GM21529 (cell line): ENCODE measurements around the gene HSFX3.
A peak's percentile ranks its signal among the peaks of the same experiment; 100 is the strongest.
"Not testable (repeated sequence)": the region's sequence is repeated elsewhere in the genome, so short reads cannot be mapped to it uniquely, and the experiment has no call there.

Source experiments
- ATAC-seq: cut with Tn5 transposase; IDR thresholded peaks from one replicate; pipeline ENCODE4 v1.9.1; 2021; ENCODE audit not compliant: unreplicated experiment

HSFX3 gene

DNA sequence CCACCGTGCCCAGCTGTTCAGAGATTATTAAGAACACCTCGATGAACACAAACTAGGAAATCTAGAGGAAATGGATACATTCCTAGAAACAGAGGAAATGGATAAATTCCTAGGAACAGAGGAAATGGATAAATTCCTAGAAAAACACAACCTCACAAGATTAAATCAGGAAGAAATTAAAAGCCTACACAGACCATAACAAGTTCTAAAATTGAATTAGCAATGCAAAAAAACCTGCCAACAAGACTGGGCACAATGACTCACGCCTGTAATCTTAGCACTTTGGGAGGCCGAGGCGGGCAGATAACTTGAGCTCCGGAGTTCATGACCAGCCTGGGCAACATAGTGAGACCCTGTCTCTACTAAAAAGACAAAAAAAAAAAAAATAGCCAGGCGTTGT is 31.5 kb downstream of the HSFX3 start:
- no peak for ATAC-seq

DNA sequence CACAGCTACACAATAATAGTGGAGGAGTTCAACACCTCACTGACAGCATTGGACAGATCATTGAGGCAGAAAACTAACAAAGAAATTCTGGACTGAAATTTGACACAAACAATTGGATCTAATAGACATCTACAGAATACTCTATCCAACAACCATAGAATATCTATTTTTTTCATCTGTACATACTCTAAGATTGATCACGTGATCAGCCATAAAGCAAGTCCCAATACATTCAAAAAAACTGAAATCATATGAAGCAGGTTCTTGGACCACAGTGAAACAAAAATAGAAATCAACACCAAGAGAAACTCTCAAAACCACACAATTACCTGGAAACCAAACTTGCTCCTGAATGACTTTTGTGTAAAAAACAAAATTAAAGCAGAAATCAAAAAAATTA is 32.4 kb downstream of the HSFX3 start:
- ATAC-seq = no peak

DNA sequence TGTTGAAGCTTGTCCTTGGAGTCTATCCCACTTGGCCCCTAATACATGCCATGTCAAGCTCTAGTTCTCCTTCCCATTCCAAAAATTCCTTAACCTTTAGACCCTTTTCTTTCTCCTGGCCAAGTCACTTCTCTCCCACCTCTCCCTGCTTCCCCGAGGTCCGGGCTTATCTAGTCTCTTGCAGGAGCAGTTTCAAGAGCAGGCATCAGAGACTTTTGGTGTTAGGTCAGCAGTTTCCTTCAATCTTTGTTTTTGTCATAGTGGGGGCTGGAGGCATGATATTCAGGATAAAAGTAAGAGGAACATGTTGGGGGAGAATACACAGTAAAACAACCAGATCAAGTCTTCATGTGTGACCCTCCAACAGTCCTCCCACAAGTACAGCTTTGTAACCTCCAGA is 33.1 kb downstream of the HSFX3 start:
- ATAC-seq = no peak

DNA sequence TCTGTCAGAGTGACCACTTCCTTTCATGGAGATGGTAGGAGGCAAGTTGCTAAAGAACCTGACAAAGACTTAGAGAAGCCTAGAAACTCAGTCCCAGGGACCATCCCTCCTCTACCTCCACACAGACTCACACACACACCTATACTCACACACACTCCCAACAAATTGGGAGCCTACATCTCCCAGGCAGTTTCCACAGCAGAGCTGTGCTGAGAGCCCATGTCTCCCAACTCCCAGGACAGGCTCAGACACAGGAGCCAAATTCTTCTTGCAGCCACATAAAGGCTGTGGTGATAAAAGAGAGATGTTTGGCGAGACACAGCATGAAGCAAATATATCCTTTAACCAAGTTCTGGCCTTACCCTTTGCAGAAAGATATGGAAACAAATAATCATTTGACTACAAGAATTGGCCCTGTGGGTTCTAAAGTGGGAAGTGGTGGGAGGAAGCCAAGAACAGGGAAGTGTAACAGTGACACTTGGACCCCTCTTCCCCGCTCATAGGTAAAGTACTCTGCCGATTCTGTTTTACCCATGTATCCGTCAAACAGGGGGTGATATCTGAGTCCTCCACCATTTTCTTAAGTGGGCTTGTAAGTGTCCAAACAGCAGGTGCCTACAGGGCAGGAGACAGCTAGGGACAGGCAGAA is 33.6 kb downstream of the HSFX3 start:
- ATAC-seq = no peak

DNA sequence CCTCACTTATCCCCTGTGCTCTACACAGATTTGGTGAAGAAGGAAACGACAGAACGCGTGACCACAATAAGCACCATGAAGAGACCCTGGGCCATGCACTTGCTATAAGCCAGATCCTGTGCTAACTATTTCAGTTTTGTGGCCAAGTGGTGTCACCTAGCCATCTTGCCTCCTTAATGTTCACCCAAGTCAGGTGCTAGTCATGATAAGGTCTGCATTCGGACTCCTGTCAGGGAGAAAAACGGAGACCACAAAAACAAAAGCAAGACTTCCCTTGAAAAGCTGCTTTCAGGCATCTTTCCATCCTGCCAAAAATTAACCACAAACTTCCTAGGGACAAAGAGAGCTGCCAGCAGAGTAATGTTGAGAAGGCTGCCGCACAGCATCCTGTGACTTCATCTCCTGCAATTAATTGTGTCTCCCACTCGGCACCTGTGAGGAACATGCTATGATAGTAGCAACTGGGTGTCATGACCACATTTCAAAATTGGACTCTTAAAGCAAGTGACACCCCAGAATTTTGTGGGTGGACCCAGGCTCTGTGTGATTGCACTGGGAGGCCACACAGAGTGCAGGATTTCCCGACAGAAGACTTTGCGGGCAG is 35.8 kb downstream of the HSFX3 start:
- ATAC-seq = no peak

DNA sequence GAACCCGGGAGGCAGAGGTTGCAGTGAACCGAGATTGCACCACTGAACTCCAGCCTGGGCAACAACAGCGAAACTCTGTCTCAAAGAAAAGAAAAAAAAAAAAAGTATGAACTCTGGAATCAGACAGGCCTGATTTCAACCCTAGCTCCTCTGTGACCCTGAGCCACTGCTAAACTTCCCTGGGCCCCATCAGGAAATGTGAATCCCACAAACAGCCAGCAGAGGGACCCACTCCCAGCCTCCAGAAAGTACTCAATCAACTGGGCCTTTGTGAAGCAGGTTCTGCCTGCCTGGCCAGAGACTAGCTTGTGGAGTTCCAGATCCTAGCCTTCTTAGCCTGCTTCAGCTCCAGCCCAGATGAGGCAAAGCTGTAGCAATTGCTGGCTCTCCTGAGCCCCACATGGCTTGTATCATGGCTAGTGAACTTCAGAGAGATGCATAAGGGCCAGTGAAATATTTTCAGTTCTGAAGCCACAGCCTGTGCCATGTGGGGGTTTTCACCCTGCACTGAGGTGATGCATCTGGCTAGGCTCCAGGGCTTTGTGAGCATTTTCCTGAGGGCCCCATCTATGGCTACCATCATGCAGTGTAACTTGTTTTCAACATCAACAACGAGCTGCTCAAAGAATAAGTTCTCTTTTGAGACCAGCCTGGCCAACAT is 37.4 kb downstream of the HSFX3 start:
- peak; percentile 87 for ATAC-seq

DNA sequence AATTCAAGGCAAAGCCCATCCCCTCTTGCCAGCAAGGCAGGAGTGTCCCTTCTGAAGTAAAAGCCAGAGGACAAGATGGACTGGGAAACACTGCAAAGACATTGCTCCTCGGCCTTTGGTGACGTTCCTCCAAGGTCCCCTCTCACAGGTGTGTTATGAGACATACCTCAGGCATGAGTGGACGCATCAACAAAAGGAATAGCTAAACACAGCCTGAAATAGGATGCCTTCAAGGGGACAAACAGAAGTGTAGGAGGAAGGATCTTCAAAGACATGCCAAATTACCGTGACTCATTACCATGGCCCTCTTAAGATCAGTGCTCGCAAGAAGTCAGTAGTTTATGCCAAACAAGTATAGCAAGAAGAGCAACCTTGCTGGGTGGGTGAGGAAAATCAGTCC is 38.6 kb downstream of the HSFX3 start:
- ATAC-seq = no peak

DNA sequence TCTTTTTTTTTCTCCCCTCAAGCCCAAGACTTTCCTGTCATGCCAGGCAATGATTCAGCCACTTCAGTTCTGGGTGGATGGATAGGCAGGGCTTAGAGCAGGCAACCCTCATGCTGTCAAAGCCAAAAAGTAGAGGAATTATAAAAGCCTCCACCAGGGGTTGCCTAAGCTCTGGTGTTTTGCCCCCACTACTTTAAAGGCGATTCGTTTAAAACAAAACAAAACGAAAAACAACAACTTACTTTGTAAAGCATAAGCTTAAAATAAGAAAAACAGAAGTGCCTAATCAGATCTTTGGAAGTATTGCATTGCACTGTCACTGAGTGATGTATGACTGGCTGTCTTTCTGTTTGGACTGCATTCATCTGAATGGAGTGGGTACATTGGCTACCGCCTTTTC is 39.3 kb downstream of the HSFX3 start:
- ATAC-seq = no peak

DNA sequence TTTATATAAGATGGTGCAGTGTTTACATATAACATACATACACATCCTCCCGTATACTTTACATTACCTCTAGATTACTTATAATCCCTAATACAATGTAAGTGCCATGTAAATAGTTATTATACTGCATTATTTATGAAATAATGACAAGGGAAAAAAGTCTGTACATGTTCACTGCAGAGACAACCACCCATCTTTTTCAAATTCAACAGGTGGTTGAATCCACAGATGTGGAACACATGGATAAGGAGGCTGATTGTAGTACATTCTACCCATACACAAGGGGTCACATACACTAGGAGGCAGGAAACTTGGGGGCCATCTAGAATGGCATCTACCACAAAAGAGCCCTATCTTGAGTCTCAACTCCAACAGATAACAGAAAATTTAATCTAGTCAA is 41.3 kb downstream of the HSFX3 start:
- ATAC-seq = no peak

DNA sequence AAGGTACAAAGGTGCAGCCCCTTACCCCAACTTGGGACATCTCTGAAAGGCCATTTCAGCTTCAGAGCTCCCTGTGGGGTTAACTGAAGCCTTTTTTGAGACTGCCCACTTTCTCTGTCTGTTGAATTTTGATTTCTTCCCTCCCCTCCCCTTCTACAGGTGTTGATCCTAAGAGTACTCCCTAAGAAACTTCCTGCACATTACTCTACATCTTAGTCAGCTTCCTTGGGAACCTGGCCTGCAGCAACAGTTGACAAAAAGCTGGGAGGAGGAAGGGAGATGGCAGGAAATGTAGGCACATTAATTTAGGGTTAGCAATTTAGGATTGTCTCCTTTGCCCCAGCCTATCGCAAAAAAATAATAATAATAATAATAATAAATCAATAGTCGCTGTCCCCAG is 43.4 kb downstream of the HSFX3 start:
- no peak for ATAC-seq

DNA sequence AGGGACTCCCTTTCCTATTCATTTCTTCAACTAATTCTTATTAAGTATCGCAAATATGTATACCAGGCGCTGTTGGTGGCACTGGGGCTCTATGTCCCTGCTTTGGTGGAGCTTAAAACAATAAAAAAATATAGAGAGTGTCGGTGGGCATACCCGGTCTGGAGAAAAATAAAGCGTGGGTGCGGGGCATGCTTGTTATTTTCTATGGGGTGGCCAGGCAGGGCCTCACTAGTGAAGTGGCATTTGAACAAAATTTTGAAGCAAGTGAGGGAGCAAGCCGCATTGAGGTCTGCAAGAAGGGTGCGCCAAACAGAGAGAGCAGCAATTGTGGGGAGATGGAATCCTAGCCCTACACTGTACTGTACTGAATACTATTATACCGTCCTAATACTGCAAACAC is 44.1 kb downstream of the HSFX3 start:
- ATAC-seq = no peak

DNA sequence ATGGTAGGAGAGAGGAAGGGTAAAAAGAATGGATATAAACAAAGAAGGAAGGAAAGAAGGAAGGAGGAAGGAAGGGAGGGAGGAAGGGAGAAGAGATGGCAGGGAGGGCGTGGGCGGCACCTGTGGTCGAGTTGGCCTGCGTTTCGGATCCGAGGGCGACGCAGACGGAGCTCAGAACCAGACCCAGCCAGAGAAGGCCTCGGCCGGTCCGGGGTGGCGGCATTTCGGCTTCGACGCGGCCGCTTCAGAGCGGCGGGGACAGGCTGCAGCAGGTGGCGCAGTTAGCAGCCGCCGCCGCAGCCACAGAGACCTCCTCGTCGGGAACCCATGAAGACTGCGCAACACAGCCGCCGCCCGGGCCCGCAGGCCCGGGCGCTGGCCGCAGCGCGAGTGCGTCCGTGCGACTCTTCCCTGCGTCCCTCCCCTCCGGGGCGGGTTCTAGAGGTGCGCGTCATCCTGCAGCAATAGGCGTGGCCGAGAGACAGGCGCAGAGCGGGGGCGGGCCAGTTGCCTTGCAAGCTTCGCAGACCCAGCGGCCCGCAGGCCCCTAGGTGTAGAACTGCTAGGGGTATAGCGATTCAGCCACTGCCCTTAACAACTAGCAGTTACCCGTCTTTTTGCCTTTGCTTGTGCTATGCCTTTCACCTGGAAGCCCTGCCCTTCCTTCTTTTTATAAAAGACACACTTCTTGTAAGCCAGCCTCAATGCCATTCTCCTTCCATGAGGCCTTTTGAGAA is 44.6 kb downstream of the HSFX3 start, which contains the start of gene IDS:
Gene IDS (minus strand): TSS at position 392 of the 737 bp plus-strand sequence. CDS start 169 bp downstream, at position 223.
- peak; percentile 67 for ATAC-seq

DNA sequence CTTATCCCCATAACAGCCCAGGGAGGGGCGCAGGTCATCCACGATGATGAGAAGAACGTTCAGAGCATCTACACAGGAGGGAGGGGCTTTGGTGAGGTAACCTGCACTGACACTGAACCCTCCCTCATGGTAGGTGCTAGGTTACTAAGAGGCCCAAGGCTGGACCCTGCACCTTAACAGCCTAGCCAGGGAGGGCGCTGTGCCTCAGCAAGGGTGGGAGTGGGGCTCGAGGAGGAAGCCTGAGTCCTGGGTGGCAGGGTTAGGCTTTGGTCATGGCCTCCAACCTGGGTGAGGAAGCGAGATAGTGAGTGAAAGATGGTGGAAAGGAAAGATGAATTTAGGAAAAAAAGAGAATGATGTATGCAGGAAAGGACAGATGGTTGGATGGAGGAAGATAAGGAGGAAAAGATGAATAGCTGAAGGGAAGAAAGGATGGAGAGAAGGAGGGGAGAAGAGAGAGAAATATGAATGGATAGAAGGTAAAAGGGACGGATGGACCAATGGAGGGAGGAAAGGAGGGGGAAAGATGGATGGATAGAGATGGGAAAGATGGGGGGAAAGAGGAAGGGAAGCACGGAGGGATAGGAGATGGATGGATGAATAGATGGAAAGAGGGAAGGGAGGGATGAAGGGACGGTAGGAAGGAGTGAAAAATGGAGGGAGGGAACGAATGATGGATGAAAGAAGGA is 45.4 kb downstream of the HSFX3 start:
- ATAC-seq = peak; percentile 46

DNA sequence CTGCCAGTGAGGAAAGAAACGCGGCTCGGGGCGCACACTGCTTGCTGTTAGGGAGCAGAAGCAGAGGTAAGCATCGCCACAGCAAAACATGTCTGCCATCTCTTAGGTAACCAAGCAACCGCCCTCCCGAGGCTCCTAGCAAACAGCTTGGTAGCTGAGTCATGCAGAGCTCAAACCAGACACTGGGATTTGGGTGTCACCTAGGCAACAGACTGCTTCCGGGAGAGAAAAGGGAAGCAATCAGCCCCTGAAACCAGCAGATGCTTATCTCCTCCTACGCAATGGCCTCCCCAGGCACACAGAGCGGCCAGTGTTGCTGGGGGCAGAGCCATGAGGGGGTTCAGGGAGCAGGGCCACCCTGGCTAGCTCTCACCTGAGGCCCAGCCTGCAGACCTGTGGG is 46.3 kb downstream of the HSFX3 start:
- peak; percentile 68 for ATAC-seq

DNA sequence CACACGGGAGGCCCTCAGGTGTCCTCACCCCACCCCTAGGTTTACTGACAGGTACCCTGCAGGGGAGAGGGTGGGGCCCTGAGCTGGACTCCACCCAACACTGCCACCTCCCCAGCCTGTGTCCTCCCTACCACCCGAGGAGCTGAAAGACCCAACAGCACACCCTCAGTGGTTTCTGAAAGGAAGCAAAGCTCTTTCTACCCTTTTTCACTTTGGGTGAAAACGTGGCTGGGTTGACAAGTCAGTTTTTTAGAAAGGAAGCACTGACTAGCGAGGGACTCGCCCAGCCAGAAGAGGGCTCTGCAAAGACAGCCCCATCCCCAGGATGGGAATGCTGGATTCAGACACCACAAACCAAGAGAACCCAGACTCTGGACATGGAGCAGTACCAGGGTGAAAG is 46.8 kb downstream of the HSFX3 start:
- not testable (repeated sequence) for ATAC-seq

DNA sequence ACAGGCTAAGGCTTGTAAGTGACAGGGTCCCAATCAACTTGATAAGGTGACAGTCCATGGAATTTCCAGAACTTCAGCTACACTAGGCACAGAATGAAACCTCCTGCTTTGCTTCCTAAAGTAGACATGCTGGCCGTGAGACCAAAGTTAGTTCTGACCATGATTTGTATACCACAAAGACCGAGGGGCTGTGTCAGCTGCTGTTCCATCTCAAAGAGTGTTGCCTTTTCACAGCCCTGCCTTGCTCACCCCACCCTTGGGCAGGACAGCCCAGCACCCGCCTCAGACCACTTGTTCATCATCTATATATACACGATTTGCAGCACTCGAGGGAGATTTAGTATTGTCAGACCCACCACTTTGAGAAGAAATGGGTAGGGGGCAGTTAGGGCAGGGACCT is 50.0 kb downstream of the HSFX3 start:
- ATAC-seq = no peak

DNA sequence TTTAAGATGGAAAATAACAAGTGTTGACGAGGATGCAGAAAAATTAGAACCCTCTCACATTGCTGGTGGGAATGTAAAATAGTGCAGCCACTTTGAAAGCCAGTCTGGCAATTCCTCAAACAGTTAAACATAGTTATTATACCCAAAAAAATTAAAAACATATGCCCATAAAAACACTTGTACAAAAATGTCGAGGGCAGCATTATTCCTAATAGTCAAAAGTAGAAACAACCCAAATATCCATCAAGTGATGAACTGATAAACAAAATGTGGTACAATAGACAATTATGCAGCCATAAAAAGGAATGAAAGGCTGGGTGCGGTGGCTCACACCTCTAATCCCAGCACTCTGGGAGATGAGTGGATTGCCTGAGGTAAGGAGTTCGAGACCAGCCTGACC is 51.0 kb downstream of the HSFX3 start:
- no peak for ATAC-seq
